Stimulated activated CD8-positive, alpha-beta memory T cell treated with anti-CD3 and anti-CD28 coated beads, Interleukin-4, amount 100 ng/mL, for 1 hour (primary cell): Measurements from ENCODE around the gene ZBTB24.
"Not testable (repeated sequence)": the region's sequence is repeated elsewhere in the genome, so short reads cannot be mapped to it uniquely, and the experiment has no call there.

ENCODE experiments used
- DNase-seq, 2 donors: peaks; one replicate each; pipeline ENCODE4 v3.0.0-alpha.2; 2020; ENCODE audit warnings: low read depth in 2 of 2, low spot score in 1 of 2

ZBTB24 gene

GRCh38 chr6:109482905-109483734, at the start of gene ZBTB24:
TSS of gene ZBTB24 (minus strand) at chr6:109483219. CDS start at chr6:109482026, 1,193 bp downstream.
- DNase-seq = peak; percentile 60 to 77

- DNase-seq = no peak
Measured at GRCh38 chr6:109531446-109531845, 48.4 kb upstream of the ZBTB24 start.

GRCh38 chr6:109527989-109528388, 45.0 kb upstream of the ZBTB24 start:
- DNase-seq = no peak

- DNase-seq = peak in 1 of 2 donors; percentile 13
Measured at GRCh38 chr6:109526905-109527628, 44.0 kb upstream of the ZBTB24 start.

- DNase-seq = no peak
Measured at GRCh38 chr6:109524129-109524528, 41.1 kb upstream of the ZBTB24 start.

GRCh38 chr6:109523478-109523877, 40.5 kb upstream of the ZBTB24 start:
- no peak for DNase-seq

- no peak for DNase-seq
Measured at GRCh38 chr6:109521080-109521479, 38.1 kb upstream of the ZBTB24 start.

- DNase-seq = not testable (repeated sequence)
Measured at GRCh38 chr6:109519647-109520046, 36.6 kb upstream of the ZBTB24 start.

GRCh38 chr6:109516929-109517328, 33.9 kb upstream of the ZBTB24 start:
- no peak for DNase-seq

GRCh38 chr6:109515781-109516409, 32.9 kb upstream of the ZBTB24 start:
- DNase-seq = no peak

GRCh38 chr6:109514946-109515345, 31.9 kb upstream of the ZBTB24 start:
- DNase-seq = no peak

GRCh38 chr6:109513571-109514071, 30.6 kb upstream of the ZBTB24 start:
- DNase-seq = no peak

GRCh38 chr6:109512271-109512817, 29.3 kb upstream of the ZBTB24 start:
- DNase-seq = no peak

- DNase-seq = no peak
Measured at GRCh38 chr6:109511832-109512231, 28.8 kb upstream of the ZBTB24 start.

GRCh38 chr6:109510358-109510757, 27.3 kb upstream of the ZBTB24 start:
- DNase-seq = no peak

- DNase-seq = no peak
Measured at GRCh38 chr6:109508166-109508860, 25.3 kb upstream of the ZBTB24 start.

GRCh38 chr6:109507490-109508072, 24.6 kb upstream of the ZBTB24 start:
- no peak for DNase-seq

GRCh38 chr6:109506841-109507240, 23.8 kb upstream of the ZBTB24 start:
- no peak for DNase-seq

GRCh38 chr6:109506314-109506713, 23.3 kb upstream of the ZBTB24 start:
- DNase-seq = no peak
